Colonic mucosa (tissue), 4 donors: ENCODE data around the gene FBLL1. TPM values are rescaled to one million over a fixed set of nuclear protein-coding genes. Genes with fewer than 3 reads are reported as not detected.

Experiments
- DNase-seq: peaks from one replicate; pipeline ENCODE4 v3.0.0-alpha.2; 2020
- H3K27ac ChIP-seq: fragments of 200-600 bp; one replicate; pipeline ENCODE4 v1.8.0; 2021
- H3K27me3 ChIP-seq: fragments of 200-600 bp; one replicate; pipeline ENCODE4 v1.8.0; 2021
- H3K36me3 ChIP-seq: fragments of 200-600 bp; one replicate; pipeline ENCODE4 v1.8.0; 2021
- H3K4me1 ChIP-seq: fragments of 200-600 bp; one replicate; pipeline ENCODE4 v1.8.0; 2021; ENCODE audit warnings: mild to moderate bottlenecking
- H3K4me3 ChIP-seq: fragments of 200-600 bp; one replicate; pipeline ENCODE4 v1.8.0; 2021
- H3K9ac ChIP-seq, 2 donors: one replicate each; pipeline ENCODE4 v1.7.0; 2013; ENCODE audit warnings: control low read depth in 2 of 2, low read depth in 2 of 2, low read length in 2 of 2
- H3K9me3 ChIP-seq: fragments of 200-600 bp; one replicate; pipeline ENCODE4 v1.8.0; 2021
- CTCF ChIP-seq: fragments of 200-600 bp; IDR thresholded peaks from one replicate; pipeline ENCODE4 v1.8.0; 2022; ENCODE audit warnings: antibody characterized with exemption, mild to moderate bottlenecking
- intact Hi-C: fragments of 100-400 bp; cut with DNase I; formaldehyde crosslinking; loops from one replicate; pipeline ENCODE4 v1.14.1; 2022
- total RNA-seq, 2 donors: library from RNA; stranded (reverse); fragmentation: NEBNext Ultra II Directional in 1 of 2; extraction: Animal tissue kit (Norgen Biotek cat#: 25700) in 1 of 2; gene quantifications; one replicate each; pipeline ENCODE4 v1.2.1, GENCODE V29; 2021
- donor health status: healthy.
- donor health status: DM: no; HTN: no; CAD: no.
- donor health status: DM: no; HTN: no; CAD: no.

Gene FBLL1
- total RNA-seq, 2 donors from 2014 or later, result 0.58 TPM; not detected in 1

DNA sequence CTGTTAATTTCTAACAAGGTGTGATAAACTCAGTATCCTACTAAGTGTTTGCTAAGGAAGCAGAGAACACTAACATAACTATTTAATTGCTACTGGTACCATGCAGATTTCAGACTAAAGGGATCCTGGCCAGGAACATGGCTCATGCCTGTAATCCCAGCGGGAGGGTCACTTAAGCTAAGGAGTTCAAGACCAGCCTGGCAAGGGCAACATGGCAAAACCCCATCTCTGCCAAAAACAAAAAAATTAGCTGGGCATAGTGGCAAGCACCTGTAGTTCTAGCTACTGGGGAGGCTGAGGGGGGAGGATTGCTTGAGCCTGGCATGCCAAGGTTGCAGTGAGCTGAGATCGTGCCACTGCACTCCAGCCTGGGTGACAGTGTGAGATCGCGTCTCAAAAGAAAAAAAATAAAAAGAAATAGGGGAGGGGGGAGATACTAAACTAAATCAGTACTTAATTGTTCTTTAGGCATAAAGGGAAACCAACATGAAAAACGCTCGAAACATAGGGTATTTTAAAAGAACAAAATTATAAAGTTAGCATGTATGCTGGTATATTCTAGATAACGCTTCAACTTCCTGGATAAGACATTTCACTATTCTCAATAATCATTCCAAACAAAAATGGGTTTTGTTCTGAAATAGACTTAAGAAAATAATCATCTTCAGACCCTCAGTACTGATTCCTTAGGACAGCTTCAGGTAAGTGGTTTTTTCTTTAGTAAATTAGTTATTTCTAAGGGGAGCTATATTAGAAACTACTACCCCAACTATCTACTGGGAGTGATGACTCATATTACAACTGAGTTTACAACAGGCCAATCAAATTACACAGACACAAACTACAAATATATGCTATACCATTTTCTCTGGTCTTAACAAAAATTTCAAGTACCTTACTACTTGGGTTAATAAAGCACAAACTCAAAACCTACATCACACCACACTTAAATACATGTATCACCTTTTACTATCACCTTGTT, 46.6 kb downstream of the FBLL1 start:
- Histone ChIP-seq H3K9ac (peak overlapping the region in 1 of 2 donors; percentile 9), H3K27ac (no peak overlapping the region), H3K36me3 (no peaks in the 10 kb centered on the region), H3K27me3 (no peaks in the 10 kb centered on the region), H3K4me3 (no peak overlapping the region), H3K4me1 (peaks cover 6% of the 10 kb centered on the region), H3K9me3 (no peaks in the 10 kb centered on the region)
- intact Hi-C loops, result no loop called here
- DNase-seq, result no peak
- TF ChIP-seq CTCF, result no peak

DNA sequence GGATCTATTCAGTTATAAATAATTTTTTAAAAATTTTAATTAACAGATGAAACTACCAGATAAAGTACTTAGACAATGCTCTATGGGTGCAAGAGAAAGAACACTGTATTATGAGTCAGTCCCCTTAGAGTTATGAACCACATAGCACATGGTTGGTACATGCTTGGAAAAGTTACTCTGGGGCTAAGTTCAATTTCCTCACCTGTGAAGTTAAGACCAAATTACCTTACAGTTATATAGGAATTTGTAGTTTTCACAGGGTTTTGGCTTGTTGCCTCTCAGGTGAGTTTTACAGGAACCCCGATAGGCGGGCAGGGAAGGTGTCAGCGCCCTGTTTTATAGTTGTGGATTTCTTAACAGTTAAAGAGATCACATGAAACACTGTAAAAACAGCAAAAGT, 48.9 kb downstream of the FBLL1 start:
- H3K9ac ChIP-seq, result peak overlapping the region; percentile 98 to 100
- peak overlapping the region; percentile 76 for H3K4me3 ChIP-seq
- H3K27me3 ChIP-seq, result no peaks in the 10 kb centered on the region
- intact Hi-C loops, result no loop called here
- H3K4me1 ChIP-seq, result peaks cover 6% of the 10 kb centered on the region
- DNase-seq, result no peak
- no peaks in the 10 kb centered on the region for H3K36me3 ChIP-seq
- H3K27ac ChIP-seq, result peak overlapping the region; percentile 93
- H3K9me3 ChIP-seq, result no peaks in the 10 kb centered on the region
- TF ChIP-seq CTCF, result no peak

DNA sequence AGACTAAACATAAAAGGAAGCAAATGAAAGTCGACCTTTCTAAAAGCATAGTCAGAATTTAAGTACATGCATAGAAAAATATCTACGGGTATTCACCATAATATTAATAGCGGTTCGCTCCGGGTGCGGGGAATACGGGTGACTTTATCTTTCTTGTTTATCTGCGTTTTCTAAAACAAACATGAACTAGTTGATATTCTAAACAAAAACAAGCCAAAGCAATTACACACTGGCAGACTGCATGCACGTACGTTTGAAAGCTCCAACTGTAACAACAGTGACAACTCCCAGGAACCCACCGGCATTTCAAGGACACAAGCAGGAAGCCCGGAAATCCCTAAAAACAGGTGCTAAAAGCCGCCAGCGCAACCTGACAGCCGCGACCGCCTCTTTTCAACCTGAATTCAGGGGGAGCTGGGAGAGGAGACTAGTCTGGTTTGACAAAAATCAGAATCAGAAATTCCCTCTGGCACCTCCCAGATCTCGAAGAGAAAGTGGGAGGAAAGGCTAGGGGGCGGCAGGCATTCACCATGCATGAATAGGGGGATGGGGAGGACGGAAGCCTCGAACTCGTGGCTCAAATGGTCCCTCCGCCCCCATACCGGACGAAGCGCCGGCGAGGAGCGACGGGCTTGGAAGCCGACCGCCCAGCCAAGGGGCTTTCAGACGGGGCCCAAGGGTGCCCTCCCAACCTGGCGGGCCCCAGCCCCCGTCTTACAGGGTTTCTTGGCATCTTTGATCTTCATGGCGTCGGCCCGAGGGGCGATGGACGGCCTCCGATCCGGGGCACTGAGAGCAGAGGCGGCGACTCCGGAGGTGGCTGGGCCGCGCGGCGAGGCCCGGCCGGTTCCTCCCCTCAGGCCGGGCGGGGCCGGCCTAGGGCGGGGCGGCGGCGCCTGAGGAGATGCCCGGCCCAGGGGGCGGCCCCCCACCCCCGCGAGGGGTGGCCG, 49.7 kb downstream of the FBLL1 start, which contains the start of gene PANK3:
Gene PANK3 (minus strand): TSS at position 831 of the 950 bp plus-strand sequence. CDS start 85 bp downstream, at position 746.
- Histone ChIP-seq H3K27me3 (no peaks in the 10 kb centered on the region), H3K4me1 (peaks cover 6% of the 10 kb centered on the region), H3K36me3 (no peaks in the 10 kb centered on the region), H3K9ac (peak within 1 kb of the TSS; percentile 98 to 100), H3K9me3 (no peaks in the 10 kb centered on the region), H3K27ac (peak within 1 kb of the TSS; percentile 93), H3K4me3 (peak within 1 kb of the TSS; percentile 76)
- TF ChIP-seq CTCF, result no peak
- peak; percentile 77 for DNase-seq
- intact Hi-C loops, result no loop called here

DNA sequence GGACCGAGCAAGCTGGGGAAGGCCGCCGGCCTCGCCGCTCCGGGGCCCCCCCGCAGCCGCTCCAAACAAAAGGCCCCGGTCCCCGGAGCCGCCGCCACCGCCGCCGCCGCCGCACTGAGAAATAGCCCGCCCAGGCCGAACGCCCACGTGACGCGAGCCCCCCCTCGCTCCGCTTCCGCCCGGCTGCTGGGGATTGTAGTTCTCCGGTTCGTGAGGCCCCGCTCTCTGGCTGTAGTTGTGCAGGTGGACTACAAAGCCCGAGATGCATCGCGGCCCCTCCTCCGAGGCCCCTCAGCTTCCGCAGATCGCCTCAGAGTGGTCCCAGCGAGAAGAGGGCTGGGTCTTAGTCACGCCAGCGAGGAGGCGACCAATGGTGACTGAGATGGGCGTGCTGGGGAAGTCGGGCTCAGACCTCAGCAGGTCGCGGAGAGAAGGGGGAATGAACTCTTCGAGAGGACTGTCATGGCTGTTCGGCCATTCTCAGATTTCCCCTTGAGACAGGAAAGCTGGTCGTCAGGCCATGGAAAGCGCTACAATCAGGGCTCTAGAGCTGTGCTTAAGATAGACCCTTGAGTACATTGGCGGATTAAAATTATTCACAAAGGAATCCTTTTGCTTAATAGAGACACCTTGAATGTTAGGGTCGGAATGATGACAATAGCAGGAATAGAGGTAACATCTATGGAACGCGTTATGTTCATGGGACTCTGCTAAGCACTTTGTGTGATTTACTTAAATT, 50.6 kb downstream of the FBLL1 start:
- no peak for TF ChIP-seq CTCF
- no peaks in the 10 kb centered on the region for H3K27me3 ChIP-seq
- H3K9me3 ChIP-seq, result no peaks in the 10 kb centered on the region
- H3K4me1 ChIP-seq, result peaks cover 6% of the 10 kb centered on the region
- peak overlapping the region; percentile 76 for H3K4me3 ChIP-seq
- intact Hi-C loops, result no loop called here
- peak overlapping the region; percentile 93 to 98 for H3K9ac ChIP-seq
- H3K27ac ChIP-seq, result peak overlapping the region; percentile 93
- H3K36me3 ChIP-seq, result no peaks in the 10 kb centered on the region
- peak; percentile 98 for DNase-seq

GRCh38 chr5:168580227-168580508, 51.1 kb downstream of the FBLL1 start:
- peak overlapping the region; percentile 93 for H3K27ac ChIP-seq
- H3K36me3 ChIP-seq, result no peaks in the 10 kb centered on the region
- no peaks in the 10 kb centered on the region for H3K27me3 ChIP-seq
- H3K9me3 ChIP-seq, result no peaks in the 10 kb centered on the region
- intact Hi-C loops, result no loop called here
- peak overlapping the region; percentile 68 to 93 for H3K9ac ChIP-seq
- H3K4me1 ChIP-seq, result peaks cover 6% of the 10 kb centered on the region
- H3K4me3 ChIP-seq, result peak overlapping the region; percentile 76
- no peak for TF ChIP-seq CTCF
- no peak for DNase-seq
